Urothelium cell line (cell line): ENCODE data around the gene FOXP1.

Experiments
- DNase-seq: peaks from one replicate; pipeline ENCODE4 v3.0.0; 2011; ENCODE audit warnings: low spot score, mixed read lengths
- FAIRE-seq: peaks from 2 replicates; lab custom pipeline; 2011; peaks lifted over from hg19 to GRCh38; lab: Jason Lieb, UNC

Gene FOXP1

DNA sequence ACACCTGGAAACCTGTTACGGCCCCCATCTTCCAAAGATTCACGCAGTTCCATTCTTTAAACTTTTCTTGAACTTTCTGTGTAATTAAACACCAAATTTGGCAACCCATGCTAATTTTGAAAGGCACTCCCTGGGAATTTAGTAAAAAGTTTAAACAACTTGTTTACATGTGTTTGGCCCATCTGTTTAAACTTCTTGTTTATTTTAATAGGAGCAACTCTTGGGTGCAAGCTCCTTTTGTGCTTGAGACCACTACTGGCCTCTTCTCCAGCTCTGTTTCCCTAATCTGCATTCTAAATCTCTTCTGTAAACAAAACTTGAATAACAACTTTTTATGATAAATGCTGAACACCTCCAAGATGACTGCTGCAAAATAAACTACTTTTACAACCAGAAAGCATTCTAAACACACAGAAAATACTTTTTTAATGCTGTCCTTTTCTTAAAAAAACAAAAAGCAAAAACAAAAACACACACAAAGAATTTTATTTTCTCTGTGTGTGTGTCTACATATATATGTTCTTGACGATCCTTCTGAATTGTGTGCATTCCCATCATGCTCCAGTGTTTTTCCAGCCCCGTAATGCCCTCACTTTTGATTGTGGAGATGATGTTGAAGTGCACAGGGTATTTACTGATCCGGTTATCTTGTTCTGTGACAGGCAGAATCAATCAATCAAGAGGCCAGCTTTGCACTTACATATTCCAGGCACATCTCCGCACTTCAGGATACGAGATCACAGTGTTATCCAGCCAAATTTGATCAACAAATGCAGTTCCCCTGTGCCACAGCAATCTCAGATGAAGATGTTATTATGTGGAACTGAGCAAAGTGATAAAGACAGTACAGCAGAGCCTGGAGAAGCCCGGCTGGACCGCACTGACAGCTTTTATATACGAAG, 416.9 kb downstream of the FOXP1 start:
- DNase-seq (no peak), FAIRE-seq (peak; percentile 17)

DNA sequence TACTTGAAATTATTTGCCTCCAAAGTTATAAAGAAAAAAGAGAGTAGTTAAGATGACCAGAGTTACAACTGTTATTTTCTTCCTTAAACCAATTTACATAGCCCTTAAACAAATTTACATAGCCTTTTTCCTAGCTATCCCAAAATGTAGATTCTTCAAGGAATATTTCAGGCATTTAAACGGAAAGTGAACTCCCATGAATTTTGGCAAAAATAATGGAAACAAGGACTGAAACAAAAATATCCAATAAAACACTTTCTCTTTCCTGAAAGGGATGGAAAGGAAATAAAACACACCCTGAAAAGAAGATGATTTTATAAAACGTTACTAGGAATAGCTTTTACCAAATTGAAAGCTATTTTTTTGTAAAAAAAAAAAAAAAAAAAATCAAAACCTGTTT, 418.6 kb downstream of the FOXP1 start:
- DNase-seq: no peak

DNA sequence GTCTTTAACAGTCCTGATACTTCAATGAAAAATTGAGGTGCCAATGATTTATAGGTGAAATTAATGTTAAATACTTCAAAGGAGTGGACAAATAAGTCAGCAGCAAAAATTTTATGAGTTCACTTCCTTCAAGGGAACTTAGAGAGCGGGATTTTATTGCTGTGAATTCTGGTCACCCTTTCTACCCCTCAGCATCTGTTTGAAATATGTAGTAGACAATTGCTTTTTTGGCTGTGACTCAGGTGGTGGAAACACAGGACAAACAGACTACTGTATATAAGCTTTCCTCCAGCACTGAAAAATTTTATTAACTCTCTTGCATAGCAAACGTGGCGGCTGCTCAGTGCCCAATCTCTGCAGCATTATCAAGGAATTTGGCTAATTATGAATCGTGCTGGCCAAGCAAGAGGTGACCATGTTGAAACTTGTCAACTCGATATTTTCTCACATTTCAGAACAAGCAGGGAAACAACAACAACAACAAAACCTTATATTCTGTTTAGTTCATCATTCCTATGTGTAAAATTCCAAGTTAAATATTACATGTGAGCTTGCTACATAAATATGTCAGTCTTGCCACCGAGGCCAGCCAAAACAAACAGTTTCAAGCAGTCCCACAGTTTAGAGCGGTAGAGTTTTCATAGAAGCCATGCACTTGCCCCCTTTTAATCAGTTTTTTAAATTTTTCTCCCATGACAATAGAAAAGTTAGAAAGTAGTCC, 420.2 kb downstream of the FOXP1 start:
- no peak for FAIRE-seq
- DNase-seq: no peak

More for the DNA sequence above, 418.6 kb downstream of the FOXP1 start:
- no peak for FAIRE-seq

DNA sequence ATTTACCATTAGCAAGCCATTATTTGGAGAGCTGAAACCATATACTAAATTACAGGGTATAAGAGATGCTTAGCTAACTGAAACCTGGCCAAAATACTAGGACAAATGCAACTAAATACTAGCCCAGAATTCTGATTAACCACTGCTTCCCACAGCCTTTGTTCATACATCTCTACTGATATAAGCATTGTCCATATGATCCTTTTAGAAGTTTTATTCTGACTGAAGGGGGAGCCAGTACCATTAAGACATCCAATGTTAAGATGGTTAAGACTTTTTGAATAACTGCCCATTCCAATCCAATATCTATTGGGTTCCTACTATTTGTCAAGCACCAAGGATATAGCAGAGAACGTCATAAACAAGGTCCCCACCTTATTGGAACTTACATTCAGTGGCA, 421.3 kb downstream of the FOXP1 start:
- DNase-seq (no peak), FAIRE-seq (no peak)

DNA sequence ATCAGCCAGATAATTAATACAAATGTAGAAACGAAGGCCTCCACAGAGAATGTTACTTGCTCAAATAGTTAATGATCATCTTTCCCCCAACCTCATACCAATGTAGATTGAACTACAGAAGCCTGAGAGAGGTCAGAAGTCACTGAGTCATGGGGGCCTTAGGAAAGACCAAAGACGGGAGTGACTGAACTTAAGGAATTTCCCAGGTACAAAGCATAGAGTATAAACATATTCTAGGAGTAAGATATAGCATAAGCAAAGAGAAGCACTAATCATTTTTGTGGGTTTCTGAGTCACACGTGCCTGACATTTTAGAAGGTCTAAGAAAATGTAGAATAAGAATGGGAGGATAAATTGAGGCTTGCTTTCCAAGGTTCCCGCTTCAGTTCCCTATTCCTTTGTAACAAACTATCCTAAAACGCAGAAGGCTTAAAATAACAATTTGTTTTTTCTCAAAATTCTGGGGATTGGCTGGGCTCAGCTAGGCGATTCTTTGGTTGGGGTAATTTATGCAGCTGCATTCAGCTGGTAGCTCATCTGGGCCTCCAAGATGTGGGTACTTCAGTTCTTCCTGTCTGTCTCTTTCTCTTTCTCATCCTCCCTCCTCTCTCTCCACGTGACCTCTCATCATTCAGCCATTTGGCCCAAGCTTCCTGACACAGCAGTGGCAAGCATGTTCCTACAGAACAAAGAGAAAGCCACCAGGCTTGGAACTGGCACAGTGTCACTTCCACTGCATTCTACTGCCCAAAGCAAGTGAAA, 422.6 kb downstream of the FOXP1 start:
- FAIRE-seq: no peak

DNA sequence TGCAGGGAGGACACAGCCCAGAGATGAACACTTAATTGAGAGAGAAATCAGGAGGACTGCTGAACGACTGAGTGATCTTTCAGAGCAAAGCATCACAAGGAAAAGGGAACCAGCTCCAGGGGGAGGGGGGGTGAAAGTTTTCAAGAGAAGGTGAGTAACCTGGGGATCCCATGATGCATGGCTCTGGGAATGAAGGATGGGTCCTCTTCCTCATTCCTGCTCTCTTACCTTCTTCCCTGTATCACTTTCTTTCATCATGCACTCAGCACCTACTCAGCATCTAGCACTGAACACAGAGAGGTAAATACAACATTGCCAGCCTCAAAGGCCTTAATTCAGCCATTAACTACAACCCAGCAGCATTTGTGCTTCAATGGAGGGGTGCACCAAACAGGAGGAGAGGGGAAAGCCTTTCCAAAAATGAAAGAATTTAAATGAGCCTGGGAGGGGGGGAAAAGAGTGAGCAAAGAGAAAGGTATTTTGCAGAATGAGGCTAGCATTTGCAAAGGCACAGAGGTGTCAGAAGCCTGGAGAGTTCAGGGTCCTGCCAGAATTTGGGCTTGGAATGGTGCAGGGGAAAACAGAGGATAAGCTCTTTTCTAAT, 427.4 kb downstream of the FOXP1 start:
- FAIRE-seq (no peak), DNase-seq (no peak)

More for the DNA sequence above, 422.6 kb downstream of the FOXP1 start:
- no peak for DNase-seq

DNA sequence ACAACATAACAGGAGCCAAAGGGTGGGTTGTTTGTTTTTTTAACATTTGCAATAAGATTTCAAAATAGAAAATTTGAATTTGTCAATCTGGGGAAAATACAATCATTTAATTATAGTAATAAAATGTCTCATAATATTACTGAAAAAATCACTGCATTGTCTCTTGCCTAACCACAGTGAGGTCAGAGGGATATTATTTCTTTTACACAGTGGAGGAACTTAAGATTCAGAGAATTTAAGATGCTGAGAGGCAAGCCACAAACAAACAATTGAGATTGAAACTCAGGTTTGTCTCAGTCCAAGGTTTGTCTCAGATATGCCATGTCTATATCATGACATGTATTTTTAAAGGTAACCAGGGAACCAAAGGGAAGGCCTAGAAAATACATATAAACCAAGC, 428.7 kb downstream of the FOXP1 start:
- DNase-seq: no peak
- FAIRE-seq: no peak

DNA sequence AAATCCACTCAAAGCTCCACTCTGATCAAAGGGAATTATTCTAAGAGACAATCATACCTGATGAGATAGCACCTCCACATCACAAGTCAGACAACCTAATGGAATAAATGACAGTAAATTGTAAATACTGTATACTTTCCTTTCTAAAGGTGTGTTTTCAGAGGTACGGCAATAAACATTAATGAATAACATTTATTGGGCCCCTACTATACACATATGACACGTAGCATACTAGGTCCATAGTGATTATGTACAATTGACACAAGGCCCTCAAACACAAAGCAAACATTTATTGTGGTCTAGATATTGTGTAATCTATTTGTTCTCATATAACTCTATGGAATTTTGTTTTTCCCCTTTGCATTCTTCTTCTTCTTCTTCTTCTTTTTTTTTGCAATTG, 429.8 kb downstream of the FOXP1 start:
- FAIRE-seq (no peak), DNase-seq (no peak)

DNA sequence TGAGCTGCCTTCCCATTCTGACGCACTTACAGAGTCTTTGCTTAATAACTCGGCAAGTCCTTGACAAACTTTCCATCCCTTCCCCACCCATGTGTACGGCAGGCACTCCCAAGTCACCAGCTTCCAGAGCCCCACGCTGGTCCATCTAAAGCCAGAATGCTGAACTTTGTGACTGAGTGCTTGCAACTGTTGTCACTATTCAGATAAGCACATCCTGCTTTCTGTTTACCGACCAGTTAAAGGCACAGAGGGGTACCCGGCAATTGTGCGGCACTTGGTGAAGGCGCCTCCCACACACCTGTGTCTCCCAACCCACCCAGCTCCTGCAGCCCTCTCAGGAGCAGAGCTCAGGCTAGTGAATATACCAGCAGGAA, 430.6 kb downstream of the FOXP1 start:
- FAIRE-seq (no peak), DNase-seq (no peak)

DNA sequence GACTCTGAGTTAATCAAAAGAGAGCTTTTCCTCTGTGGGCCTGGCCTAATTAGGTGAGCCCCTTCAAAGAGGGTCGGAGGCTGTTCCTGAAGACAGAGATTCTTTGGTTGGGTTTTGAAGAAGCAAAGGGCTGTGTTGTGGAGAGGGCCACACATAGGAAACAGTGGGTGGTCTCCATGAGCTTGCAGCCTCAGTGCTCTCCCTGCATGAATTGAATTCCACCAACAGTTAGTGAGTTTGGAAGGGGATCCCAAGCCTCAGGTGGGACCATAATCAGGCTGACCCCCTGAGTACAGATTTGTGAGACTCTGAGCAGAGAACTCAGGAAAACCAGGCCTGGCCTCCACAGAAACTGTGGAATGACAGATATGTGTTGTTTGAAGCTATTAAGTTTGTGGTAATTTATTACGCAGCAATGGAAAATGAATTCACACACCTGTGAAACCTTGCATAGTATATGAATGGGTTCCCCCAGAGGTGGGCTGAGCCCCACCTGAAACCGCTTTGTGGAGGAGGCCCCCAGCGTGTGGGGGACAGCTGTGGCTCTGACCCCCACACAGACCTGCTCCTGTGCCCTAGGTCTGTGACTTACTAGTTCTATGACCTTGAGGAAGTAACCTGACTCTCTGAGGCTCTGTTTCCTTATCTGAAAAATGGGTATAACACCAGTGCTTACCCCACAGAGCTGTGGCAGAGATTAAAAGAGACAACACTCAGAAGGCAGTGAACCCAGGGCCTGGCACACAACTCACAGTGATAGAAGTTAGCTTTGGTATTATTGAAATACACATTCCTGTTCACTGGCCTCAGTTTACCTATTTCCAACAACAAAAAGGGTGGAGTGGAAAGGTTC, 431.3 kb downstream of the FOXP1 start:
- DNase-seq (no peak), FAIRE-seq (no peak)

DNA sequence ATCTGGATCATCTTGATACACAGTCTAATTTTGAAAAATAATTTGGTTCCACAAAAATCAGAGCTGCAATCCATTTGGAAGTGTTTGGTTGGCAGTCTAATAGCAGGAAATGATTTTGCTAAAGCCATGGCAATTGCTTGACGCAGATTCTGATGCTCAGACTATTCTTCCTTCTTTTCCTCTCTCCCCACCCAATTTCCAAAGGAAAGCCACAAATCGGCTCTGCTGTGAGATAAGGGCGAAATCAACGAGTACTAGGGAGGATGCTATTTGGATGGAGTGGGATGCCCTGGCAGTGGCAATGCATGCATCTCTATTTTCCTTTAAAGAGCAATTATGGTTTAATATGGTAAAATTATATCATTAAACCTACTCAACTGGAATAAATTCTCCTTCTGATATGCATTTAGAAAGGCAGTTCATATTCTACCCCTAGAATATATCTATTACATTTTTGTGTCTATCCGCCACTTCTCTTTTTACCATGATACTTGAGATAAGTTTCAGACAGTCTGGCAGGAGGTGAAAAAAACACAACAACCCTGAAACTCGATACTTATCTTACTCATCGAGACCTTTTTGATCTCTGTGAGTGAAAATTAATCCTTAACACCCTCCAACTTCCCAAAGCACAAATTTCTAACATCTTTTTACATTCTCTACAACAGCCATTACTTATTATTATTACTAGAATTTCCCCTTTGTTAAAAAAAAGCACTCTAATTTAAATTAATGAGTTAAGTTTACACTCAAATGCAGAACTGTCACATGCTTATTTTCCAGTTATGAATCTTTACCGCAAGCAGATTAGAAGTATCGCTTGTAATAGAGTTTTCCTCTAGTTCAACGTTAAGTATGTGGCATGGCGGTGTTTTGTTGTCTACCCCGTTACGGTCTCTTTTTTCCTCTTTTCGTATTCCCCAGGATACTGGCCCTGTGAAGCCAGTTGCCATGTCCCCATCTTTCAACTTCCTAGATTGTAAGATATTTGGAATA, 433.3 kb downstream of the FOXP1 start:
- FAIRE-seq (no peak), DNase-seq (no peak)

DNA sequence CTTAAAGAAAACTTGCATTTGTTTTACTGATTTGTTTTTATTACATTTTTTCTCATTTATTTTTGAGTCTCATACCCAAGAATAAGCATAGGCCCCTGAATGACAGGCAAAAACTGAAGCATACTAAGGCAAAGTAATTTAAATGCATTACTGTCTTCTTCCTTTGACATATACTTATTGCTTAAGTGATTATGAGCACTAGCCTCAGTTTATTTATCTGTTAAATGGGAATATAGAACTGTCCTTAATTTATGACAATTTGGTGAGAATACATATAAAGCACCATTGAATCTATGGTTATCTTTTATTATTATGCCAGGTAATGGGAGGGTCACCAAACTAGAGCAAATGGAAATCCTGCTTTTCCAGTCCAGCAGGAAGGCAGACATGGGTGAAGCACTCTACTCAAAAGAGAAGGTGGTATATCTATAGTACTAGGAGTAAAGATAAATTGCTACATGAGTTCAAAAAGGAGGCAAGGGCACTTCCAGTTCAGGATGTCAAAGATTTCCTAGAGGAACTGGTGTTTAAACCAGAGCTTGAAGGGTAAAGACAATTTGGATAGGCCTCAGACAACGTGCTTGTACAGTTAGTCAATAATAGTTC, 435.0 kb downstream of the FOXP1 start:
- FAIRE-seq (no peak), DNase-seq (no peak)

DNA sequence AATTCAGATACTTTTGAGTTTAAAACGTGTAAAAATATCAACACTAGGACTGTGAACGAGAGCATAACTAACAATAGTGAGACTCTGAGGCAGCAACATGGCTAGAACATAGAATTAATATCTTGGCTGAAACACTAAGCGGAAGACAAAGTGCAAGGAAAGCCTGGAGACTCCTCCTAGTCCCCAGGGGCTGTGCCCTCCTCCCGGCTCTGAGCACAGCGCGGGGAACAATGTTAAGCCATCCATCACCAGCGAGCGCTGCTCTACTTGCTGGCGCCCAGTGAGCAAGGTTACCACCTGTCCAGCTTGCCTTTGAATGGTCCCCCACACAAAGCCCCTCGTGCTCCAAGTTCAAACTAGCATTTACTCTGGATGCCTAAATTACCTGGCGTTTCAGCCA, 436.9 kb downstream of the FOXP1 start:
- FAIRE-seq (no peak), DNase-seq (no peak)

DNA sequence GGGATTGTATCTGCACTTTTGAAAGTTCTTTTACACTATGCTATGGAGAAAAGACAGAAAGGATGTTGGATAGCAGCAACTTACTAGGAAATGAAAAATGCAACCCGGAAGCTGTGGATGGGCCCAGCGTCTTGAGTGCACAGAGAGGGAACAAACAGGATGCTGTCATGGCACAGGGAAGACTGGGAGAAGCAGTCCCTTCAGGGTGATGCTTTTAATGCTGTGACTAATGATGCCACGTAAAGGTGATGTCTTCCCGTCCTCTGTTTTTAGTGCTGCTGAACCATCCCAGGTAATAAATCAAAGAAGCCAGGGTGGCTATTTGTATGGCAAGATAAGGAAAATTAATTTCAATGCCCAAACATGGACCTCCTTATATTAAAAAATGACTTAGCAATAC, 437.6 kb downstream of the FOXP1 start:
- FAIRE-seq (no peak), DNase-seq (no peak)

DNA sequence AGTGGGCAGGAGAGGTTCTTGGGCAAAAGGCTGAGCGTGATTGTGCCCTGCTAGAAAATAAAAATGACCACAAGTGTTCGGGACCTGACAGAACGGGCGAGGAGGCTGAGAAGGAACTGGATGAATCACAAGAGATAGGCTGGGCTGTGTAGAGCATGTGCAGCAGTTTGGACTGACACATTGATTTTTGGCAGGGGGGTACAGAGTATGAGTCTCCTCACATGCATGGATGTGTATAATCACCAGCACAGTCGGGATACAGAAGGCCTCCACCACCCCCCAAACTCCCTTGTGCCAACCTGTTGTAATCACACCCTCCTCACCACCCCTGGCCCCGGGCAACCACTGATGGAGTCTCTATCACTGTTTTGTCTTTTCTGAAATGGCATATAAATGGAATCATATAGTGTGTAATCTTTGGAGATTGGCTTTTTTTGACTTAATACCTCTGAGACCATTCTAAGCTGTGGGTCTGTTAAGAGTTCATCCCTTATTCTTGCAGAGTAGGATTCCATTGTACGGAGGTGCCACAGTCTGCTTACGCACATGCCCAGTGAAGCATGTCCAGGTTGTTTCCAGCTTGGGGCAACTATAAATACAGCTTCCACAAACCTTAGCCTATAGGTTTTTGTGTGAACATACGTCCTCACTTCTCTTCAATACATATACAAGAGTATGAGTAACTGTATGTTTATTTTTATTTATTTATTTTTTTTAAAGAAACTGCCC, 438.8 kb downstream of the FOXP1 start:
- DNase-seq (no peak), FAIRE-seq (no peak)

DNA sequence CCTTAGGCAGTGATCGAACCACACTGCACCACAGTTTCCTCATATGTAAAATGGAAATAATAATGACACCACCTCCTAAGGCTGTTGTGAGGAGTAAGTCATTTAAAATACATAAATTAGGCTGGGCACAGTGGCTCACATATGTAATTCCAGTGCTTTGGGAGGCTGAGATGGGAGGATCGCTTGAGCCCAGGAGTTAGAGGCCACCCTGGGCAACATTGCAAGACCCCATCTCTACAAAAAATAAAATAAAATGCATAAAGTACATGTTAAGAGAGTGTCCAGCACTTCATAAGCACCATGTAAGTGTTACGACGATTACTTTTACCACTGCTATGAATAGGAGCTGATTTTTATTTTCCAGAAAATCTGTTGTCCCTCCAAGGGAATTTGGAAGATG, 440.0 kb downstream of the FOXP1 start:
- no peak for FAIRE-seq
- no peak for DNase-seq

DNA sequence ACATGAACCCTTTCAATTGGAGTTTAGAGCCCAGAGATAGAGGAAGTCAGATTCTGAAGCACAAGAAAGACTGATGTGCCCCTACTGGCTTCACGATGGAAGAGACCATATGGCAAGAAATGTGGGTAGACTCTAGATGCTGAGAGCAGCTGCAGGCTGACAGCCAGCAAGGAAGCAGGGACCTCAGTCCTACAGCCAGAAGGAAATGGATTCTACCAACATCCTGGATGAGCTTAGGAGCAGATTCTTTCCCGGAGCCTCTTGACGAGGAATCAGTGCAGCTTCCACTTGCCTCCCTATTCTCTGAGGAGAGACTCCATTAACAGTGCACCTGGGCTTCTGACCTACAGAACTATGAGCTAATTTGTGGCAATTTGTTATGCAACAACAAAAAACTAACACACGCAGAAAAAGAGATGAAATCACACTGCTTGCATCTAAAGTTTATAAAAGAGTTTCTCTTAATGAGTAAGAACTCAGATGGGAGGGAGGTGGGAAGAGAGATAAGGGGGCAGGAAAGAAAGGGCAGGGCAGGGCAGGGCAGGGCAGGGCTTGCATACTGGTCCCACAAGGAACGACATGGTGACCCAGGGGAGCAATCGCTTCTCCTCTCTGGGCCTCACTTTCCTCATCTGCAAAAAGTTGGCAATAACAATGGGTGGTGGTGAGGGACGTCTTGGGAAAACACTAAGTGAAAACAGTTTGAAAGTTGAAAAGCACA, 440.9 kb downstream of the FOXP1 start:
- FAIRE-seq (no peak), DNase-seq (no peak)
